Iris pigment epithelial cell (primary cell): ENCODE data around the gene SAE1.
A peak's percentile ranks its signal among the peaks of the same experiment; 100 is the strongest.

ENCODE experiments used
- DNase-seq: peaks from one replicate; pipeline ENCODE4 v3.0.0-alpha.2; 2011; ENCODE audit warnings: low read depth

The SAE1 gene

DNA sequence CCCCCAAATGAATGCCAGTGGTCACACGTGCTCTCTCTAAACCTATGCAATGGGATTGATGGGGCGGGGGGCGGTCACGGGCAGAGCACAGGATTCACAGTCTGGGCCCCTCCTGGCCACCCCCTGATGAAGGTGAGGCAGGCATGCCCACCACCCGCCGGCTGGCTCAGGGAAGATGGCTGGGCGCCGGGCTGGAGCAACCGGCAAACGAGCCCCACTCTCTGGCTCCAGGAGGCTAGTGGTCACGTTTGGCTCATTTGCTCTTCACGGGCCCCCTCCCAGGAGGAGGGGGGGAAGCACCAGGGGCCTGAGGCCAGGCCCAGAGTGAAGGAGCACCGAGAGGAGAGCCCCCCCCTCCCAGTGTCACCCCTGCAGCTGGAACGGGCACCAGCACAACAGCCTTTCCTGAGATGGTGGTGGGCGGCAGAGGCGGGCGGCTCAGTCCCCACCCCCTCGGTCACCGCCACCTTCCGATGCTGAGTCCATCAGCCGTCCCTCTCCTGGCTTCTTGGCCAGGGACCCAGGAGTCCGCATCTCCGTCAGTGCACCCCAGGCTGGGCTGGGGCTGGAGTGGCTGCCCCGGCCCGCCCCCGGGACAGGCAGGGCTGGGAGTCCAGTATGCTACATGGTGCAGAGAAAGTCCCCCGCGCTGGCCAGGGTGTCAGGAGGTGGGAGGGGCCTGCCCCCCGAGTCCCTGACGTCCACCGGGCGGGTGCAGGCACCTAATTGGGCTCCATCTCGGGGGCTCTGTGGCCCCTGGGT lies 90.6 kb downstream of the SAE1 start:
- DNase-seq, result no peak

DNA sequence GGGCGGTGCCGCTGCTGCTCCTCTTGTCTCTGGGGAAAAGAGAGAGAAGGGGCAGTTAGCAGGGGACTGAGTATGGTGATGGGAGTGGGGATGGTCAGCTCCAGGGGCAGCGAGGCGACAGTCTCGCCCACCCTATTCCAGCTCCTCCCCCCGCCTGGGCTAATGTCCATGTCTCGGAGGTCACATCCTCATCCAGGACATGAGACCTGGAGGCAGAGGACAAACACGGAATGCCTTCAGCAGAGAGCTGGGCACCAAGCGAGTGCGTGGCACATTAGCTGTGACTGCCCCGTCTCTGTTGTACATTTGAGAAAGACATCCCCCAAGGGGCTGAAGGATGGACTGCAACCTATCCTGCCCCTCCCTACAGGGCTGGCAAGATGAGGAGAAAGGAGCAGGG lies 91.3 kb downstream of the SAE1 start:
- DNase-seq, result no peak

DNA sequence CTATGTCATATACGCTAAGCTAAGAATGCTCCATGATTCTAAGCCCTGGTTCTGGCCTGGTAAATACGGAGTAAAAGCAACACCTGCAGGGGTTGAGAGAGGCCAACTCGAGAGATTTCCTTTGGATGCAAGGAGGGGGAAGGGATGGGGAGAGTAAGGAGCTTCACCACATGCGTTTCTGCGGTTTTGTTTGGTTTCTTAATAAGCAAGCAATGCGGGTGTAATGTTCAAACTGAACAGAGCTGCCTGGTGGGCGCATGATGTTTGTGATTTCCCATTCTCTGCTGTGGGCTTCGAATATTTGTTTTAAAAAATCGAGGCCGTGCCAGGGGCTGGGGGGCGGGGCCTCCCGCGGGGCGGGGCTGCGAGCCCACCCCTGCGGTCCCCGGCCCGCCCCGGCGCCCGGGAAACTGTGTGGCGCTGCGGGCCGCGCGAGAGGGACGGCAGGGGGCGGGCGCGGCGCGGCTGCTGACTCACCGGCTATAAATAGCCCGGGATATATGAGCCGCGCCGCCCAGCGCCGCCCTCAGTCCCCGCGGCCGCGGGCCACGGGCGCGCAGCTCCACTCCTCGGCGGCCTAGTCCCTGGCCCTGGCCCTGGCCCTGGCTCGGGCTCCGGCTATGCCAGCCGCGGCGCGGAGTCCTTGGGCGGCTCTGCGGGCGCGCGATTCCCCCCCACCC lies 95.3 kb downstream of the SAE1 start:
- DNase-seq, result peak; percentile 86

DNA sequence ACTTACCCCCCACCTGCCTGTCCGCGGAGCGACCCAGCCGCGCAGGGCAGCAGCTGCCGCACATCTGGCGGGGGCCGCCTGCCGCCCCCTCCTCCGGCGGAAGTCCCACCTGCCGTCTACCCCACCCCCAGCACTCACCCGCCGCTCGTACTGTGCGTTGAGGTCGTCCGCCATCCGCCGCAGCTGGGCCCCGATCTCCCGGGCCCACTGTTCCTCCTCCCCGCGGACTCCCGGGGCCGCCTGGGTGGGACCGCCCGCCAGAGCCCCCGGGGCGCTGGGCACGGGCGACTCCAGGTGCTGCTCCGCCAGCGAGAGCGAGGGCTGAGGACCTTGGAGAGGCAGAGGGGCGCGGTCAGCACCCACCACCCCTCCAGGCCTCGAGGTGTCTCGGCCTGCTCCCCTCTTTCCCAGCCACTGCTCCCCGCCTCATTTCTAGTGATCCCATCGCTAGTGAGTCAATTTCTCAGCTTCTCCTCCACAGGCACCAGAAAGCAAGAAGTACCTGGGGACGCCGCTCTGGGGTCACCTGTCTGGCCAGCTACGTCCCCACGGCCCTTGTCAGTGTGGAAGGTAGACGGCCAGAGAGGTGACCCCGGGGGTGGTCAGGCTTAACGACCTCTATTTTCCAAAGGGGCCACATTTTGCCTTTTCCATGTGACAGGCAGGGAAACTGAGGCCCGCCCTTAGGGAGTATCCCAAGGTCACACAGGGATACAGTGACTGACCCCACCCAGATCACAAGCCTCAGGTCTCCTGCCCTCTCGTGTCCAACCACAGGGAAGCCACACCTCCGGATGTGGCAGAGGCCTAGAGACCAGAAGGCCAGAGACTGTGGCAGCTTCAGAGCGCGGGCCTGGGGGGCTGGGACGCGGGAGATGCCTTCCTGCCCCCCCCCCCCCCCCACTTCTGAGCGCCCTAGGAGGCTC lies 96.1 kb downstream of the SAE1 start:
- peak; percentile 54 for DNase-seq

DNA sequence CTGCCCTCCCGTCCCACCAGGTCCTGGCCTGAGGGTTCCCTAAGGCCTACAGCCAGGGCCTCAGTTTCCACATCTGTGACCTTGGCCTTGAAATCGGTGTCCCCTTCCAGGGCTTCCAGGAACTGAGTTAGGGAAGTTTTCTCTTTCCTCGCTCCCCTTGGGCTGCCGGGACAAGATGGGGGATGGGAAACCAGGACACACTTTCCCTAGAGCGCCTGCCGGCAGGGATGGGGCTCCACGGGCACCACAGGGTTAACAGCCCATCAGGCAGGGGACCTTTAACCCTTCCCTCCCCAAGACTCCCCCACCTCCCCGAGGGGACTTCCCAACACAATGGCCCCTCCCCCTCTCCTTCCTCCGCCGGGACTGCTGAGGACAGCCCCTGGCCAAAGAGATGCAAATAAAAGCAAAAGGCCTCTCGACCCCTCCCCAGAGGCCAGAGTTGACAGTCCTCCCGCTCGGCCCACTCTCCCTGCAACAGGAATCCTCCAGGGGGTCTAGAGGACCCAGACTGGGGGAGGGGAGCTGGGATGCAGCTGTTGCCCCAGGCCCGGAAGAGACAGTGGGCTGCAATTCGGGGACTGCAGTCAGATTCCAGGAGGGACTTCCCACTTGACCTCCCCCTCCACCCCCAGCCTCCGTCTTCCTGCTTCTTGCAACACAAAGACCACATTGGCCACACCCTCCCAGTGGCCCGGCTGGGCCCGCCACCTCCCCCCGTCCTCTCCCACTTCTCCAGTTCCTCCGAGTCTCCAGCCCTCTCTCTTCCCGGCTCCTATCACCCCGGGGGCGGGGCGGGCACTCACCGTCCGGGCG lies 96.9 kb downstream of the SAE1 start:
- peak; percentile 94 for DNase-seq

DNA sequence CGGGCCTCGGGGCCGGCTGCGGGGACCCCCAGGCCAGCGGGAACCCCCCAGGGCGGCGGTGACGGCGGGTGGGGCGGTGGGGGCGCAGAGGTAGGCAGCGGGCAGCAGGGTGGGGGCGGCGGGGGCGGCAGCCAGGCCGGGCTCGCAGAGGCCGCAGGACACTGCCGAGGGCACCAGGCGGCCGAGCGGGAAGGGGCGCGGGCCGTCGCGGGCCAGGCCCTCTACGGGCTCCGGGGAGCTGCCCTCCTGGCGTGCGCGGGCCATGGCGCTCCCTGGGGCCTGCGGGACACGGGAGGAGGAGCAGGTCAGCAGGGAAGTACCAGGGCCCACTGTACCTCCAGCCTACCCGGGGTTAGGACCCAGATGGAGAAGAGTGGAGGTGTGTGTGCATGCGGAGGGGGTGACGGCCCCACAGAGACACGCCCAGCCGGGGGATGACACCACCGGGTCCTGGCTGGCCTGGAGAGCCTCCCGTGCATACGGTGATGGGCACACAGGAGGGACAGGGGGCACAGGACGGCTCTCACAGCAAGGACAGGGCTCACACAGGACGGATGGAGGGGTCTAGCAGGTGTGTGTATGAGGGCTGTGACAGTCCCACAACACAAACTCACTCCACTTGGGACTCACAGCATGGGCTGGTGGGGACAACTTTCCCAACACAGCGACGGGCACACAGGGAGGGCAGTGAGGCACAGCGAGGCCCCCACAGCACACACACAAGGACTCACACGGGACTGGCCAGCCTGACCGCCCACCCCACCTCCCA lies 97.7 kb downstream of the SAE1 start:
- no peak for DNase-seq

DNA sequence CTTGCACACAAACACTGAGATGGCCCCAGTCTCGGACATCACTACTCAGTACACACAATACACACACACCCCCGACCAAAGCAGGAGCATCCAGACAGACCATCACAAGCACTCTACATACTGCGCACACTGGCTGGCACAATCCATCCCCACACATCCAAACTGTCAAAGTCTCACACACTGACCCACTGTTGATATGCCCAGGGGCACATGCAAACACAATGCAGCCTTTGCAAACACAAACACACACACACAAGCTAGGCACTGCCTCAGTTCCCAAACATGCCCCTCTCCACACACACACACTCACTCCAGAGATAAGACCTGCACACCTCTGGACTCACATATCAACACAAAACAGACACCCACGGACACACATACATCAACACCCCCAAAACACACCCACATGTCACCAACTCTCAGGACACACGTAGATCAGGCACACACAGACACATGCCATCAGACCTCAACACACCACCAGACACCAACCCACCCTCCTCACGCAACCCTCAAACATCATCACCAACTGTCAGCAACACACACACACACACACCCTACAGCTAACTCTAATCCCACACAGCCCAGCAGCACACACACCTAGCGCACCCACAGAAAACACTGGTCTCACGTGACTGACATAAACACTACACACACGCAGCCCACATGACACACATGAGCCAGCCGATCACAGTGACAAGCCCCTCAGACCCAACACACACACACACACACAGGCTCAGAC lies 98.5 kb downstream of the SAE1 start:
- peak; percentile 45 for DNase-seq

DNA sequence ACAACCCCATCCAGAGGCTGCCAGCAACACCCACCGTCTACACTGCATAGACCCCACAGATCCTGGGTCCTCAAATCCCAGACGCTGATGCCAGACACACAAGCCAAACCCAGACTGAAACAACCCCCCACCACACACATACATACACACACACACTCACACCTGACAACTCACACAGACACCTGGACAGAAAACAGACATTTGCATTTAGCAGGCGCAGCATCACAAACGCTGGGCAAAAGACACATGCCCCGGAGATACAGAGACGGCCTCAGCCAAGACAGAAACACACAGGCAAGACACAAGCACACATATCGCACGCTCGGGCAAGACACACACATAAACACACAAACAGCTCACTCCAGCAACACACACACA lies 99.0 kb downstream of the SAE1 start:
- peak; percentile 52 for DNase-seq

DNA sequence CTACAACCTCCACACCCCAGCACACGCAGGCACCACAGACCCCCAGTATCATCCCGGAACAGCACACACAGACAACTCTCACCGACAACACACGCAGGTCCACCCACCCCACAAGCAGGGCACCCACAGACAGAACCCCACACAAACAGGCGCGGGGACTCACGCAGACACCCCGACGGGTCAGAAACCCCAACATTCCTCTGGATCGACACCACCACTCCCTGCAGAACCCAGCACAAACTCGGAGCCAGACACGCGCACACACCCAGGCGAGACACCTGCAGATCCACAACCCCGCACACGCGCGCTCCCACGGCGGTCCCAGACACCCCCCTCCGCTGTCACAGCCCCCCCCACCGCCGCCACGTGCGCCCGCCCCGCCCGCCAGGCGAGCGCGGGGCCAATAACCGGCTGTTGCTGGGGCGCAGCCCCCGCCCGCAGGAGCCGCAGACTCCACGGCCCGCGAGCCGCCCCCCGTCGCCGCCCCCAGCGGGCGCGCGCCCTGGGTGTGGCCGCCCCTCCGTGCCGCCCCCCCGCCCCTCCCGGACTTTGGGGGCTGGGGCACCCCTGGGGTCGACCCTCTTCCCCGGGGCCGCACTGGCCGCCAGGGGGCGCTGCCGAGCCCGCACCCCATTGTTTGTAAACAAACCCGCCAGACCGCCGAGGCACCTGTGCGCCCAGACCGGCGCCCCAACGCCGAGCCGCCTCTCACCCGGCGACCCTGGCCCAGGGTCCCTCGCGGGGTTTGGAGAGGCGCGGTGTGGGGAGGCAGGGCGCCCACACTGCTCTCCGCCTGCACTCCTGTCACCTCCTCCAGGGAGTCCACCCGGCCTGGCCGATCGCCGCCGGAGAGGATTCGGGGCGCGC lies 99.7 kb downstream of the SAE1 start:
- peak; percentile 52 for DNase-seq

DNA sequence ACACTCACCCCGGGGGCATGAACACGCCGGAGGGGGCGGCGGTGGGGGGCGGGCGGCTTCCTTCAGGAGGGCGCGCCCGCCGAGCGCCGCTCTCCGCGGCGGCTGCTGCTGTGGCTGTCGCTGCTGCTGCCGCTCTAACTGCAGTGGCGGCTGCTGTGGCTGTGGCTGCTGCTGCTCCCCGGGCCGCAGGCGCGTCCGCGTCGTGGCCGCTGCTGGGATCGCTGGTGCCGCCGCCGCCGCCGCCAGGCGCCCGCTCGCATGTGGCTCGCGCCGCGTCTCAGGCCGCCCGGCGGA lies 100.2 kb downstream of the SAE1 start, which contains the start of gene BBC3:
Gene BBC3 (minus strand): TSS at position 279 of the 294 bp plus-strand sequence. CDS start 2,768 bp downstream, outside the sequence.
- DNase-seq, result no peak

DNA sequence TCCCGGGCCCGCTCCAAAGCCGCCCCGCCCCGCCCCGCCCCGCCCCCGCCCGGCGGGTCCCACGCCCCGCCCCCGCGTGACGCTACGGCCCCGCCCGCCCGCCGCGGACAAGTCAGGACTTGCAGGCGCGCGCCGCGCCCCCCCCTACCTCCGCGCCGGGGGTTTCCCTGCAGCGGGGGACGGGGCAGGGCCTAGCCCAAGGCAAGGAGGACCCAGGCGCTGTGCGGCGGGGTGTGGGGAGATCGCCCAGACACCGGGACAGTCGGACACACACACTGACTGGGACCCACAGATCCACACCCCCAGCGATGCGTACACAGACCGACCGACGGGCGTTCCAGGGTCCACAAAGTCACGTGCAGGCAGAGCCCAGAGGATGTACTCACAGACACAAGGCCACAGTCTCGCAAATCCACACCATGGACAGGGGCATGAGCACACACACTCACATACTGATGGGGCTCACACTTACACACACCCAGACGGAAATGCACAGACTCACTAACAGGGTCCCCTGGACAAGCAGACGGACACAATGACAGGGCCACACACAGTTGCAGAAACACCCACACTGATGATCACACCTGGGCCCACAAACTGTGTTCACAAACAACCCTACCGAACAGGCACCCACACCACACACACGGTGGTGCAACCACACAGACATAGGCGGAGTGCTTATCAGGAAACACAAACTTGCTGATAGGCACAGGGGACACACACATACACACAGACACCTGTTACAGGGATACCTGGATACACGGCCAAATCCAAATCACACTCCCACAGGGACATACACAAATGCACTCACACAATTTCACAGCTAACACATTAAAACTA lies 100.8 kb downstream of the SAE1 start:
- DNase-seq, result peak; percentile 94

DNA sequence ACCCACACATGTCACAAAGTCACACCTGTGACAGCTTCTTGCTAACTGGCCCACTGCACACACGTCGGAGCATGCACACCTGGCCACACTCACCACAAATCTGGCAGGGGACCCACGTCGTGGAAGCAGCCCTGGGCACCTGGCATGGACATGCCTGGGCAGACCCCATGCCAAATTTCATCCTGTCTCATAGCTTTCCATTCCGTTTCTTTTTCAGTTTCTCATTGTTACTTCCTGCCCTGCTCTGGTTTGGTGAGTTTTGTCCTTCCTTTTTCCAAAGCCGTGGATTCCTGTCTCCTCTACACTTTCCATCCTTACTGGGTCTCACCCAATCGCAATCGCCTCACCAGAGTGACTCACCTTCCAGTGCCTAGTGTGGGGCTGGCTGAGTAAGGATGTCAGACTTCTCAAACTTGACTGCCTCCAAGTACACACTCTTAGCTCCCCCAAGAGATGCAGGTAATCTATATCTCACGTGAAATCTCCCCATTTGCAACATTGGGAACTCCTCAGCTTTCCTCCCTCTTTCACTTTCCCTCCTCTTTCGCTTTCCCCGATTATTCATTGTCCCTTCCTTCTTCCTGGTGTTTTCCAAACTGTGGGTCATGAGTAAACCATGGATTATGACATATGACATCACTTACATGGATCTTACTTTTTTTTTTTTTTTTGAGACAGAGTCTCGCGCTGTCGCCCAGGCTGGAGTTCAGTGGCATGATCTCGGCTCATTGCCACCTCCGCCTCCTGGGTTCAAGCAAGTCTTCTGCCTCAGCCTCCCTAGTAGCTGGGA lies 102.0 kb downstream of the SAE1 start:
- DNase-seq, result peak; percentile 59

DNA sequence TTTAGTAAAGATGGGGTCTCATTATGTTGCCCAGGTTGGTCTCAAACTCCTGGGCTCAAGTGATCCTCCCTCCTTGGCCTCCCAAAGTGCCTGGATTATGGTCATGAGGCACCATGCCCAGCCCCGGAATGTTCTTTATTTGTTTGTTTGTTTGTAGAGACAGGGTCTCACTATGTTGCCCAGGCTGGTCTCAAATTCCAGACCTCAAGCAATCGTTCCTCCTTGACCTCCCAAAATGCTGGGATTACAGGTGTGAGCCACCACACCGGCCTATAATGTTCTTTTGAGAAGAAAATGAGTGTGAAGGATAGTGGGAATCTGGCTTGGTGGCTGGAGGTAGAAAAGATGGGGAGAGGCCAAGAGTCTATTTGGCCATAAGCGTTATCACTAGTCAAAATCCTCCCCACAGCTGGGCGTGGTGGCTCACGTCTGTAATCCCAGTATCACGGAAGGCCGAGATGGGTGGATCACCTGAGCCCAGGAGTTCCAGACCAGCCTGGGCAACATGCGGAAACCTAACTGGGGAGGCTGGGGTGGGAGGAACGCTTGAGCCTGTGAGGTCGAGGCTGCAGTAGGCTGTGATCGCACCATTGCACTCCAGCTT lies 105.5 kb downstream of the SAE1 start:
- no peak for DNase-seq

DNA sequence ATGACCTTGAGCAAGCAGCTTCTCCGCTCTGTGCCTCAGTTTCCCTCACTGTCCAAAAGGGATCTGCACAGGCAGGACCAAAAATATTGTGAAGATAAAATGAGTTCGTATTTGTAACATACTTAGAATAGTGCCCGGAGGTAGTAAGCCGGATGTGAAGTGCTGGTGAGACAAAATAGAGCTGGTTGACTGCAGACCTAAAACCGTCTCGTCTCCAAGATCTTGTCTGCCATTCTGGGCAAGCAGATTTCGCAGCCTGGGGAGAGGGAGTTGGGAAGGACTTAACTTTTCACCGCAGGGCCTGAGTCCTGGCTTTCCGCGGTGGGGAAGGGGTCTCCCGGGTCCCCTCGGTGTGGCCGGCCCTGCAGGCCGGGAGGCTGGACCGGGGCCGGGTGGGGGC lies 108.5 kb downstream of the SAE1 start:
- DNase-seq, result no peak

DNA sequence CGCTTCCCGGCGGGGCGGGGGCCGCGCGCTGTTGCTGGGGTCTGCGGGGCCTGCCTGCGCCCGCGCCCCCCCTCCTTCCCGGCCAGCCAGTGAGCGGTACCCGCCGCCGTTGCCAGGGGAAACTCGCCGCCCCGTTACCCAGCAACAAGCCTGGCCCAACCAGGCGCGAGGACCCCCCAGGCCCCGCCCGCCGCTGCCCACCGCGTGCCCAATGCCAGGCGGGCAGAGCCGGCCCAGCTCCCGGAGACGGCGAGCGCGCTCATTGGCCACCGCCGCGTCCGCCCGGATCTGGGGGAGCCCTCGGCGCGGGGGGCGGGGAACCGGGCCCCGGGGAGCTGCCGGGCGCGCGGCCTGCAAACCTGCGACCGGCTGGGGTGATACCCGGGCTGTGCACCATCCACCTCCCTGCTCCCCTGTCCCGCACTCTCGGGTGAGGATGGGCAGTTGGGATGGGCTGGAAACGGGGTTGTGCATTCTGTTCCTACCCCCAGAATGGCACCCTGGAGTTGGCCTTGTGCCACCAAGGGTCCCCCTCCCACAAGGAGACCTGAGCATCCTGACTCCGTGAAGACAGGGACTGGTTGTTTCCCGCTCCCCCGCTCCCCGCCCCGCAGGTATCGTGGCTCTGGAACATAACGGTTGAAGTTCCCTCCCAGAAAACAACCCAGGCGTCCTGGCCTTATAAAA lies 109.1 kb downstream of the SAE1 start:
- peak; percentile 51 for DNase-seq

DNA sequence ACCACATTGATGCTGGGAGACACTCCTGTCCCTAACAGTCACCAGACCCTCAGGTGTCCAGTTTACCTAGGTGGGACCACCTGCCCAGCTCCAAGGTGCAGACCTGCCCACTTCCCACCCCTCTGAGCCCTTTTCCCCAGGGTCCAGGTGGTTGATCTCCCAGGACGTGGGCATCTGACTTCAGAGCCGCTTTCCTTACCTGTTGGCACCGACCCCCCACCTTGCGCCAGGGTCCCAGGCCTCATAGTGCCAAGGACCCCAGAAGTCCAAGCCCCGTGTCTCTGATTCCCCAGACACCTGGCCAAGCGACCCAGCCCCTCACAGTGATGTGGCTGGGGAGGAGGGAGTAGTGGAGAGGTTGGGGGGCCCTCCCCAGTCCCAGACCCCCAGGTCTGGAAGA lies 109.9 kb downstream of the SAE1 start:
- DNase-seq, result no peak
